Hypothalamus (tissue), 51 donors: ENCODE results near the gene LMO3.

Experiments used
- DNase-seq, 51 donors: peaks; one replicate each; lab custom pipeline; 2025; lab: John Stamatoyannopoulos, UW

The LMO3 gene

GRCh38 chr12:16606117-16606200 is at the start of gene LMO3:
TSS of gene LMO3 (minus strand) at chr12:16606162. CDS start at chr12:16600860, 5,302 bp downstream.
- no peak for DNase-seq

- DNase-seq = no peak
Observed at GRCh38 chr12:16636435-16637055, 30.6 kb upstream of the LMO3 start.

GRCh38 chr12:16634786-16635185 is 28.8 kb upstream of the LMO3 start:
- no peak for DNase-seq

GRCh38 chr12:16626991-16627390 is 21.0 kb upstream of the LMO3 start:
- DNase-seq = no peak

- no peak for DNase-seq
Observed at GRCh38 chr12:16622338-16622737, 16.4 kb upstream of the LMO3 start.

GRCh38 chr12:16619537-16619936 is 13.6 kb upstream of the LMO3 start:
- DNase-seq = no peak

- DNase-seq = no peak
Observed at GRCh38 chr12:16618256-16618655, 12.3 kb upstream of the LMO3 start.

GRCh38 chr12:16613199-16613598 is 7.2 kb upstream of the LMO3 start:
- DNase-seq = no peak

- no peak for DNase-seq
Observed at GRCh38 chr12:16612647-16613046, 6.7 kb upstream of the LMO3 start.

- DNase-seq = no peak
Observed at GRCh38 chr12:16611146-16611545, 5.2 kb upstream of the LMO3 start.

GRCh38 chr12:16610743-16611142 is 4.8 kb upstream of the LMO3 start:
- no peak for DNase-seq

- peak in 2 of 51 donors; percentile 39 to 74 for DNase-seq
Observed at GRCh38 chr12:16610001-16610585, 4.1 kb upstream of the LMO3 start.

- DNase-seq = peak in 1 of 51 donors; percentile 77
Observed at GRCh38 chr12:16608946-16609539, 3.1 kb upstream of the LMO3 start.

- DNase-seq = peak in 1 of 51 donors; percentile 81
Observed at GRCh38 chr12:16607906-16608775, 2.2 kb upstream of the LMO3 start.

GRCh38 chr12:16606991-16607390 is 1.0 kb upstream of the LMO3 start:
- peak in 4 of 51 donors; percentile 13 to 76 (median 34) for DNase-seq

- DNase-seq = peak in 25 of 51 donors; percentile 12 to 83 (median 43)
Observed at GRCh38 chr12:16606201-16606849, 363 bp upstream of the LMO3 start.

GRCh38 chr12:16605642-16606116 is 283 bp downstream of the LMO3 start:
- DNase-seq = peak in 2 of 51 donors; percentile 3 to 49

- peak in 7 of 51 donors; percentile 12 to 60 (median 30) for DNase-seq
Observed at GRCh38 chr12:16604596-16605252, 1.2 kb downstream of the LMO3 start.

GRCh38 chr12:16603916-16604575 is 1.9 kb downstream of the LMO3 start:
- peak in 1 of 51 donors; percentile 60 for DNase-seq
